GM12878 (cell line): ENCODE results near the gene ANXA2R. TPM values are rescaled to one million over a fixed set of nuclear protein-coding genes. Genes with fewer than 3 reads are reported as not detected.
A peak's percentile ranks its signal among the peaks of the same experiment; 100 is the strongest.

ENCODE experiments used
- ATAC-seq: fragments of 200-7000 bp; cut with Tn5 transposase; 3 replicates; pipeline ENCODE4 v1.9.1; 2020; ENCODE audit warnings: mild to moderate bottlenecking, moderate library complexity
- BruUV-seq: library from RNA; stranded (reverse); fragments of 400-500 nt; replicated peaks from 2 replicates; lab custom pipeline; 2021; lab: Mats Ljungman, UMichigan
- CTCF ChIA-PET: fragments of 300-600 bp; sonication (Branson Sonifier 250); formaldehyde crosslinking; extraction: SDS; loops from one replicate; lab custom pipeline; 2021; ENCODE audit warnings: inconsistent platforms; lab: Yijun Ruan, JAX
- POLR2A ChIA-PET: fragments of 350-600 bp; formaldehyde crosslinking; extraction: SDS; loops from one replicate; lab custom pipeline; 2021; ENCODE audit warnings: inconsistent platforms; lab: Charles Lee
- RAD21 ChIA-PET: fragments of 300-600 bp; sonication (Branson Sonifier 250); formaldehyde crosslinking; loops from one replicate; lab custom pipeline; 2023; ENCODE audit warnings: antibody characterized with exemption; ENCODE audit not compliant: unreplicated experiment; lab: Charles Lee
- SMC1A ChIA-PET: fragments of 300-600 bp; sonication (Branson Sonifier 250); formaldehyde crosslinking; loops from one replicate; lab custom pipeline; 2023; ENCODE audit not compliant: unreplicated experiment, uncharacterized antibody; lab: Charles Lee
- DNase-seq: peaks from one replicate; pipeline ENCODE4 v3.0.0-alpha.2; 2011; ENCODE audit warnings: low read depth, low spot score
- FAIRE-seq: peaks from 3 replicates; lab custom pipeline; 2011; peaks lifted over from hg19 to GRCh38; lab: Jason Lieb, UNC
- H2AFZ ChIP-seq: 2 replicates; pipeline ENCODE4 v1.6.0; 2011; ENCODE audit warnings: low read depth, low read length, control low read depth; ENCODE audit not compliant: control insufficient read depth
- H3K27ac ChIP-seq: 2 replicates; pipeline ENCODE4 v1.5.1; 2011; ENCODE audit warnings: control low read depth; ENCODE audit not compliant: control insufficient read depth, insufficient read depth
- H3K27me3 ChIP-seq, 2 experiments: replicated peaks in 1 of 2; 2 replicates each; pipeline versions ENCODE4 v1.6.0 to v1.6.1; 2011; ENCODE audit warnings: low read length in 1 of 2; ENCODE audit not compliant: control insufficient read depth in 2 of 2, insufficient read depth in 2 of 2
- H3K36me3 ChIP-seq, 2 experiments: 2 replicates each; pipeline ENCODE4 v1.5.1; 2011; ENCODE audit warnings: low read length in 1 of 2; ENCODE audit not compliant: control insufficient read depth in 2 of 2, insufficient read depth in 2 of 2
- H3K4me1 ChIP-seq: 2 replicates; pipeline ENCODE4 v1.6.1; 2011; ENCODE audit warnings: mild to moderate bottlenecking, low read length, moderate library complexity, mixed read lengths; ENCODE audit not compliant: control insufficient read depth, insufficient read depth
- H3K4me2 ChIP-seq: 2 replicates; pipeline ENCODE4 v1.6.0; 2011; ENCODE audit warnings: control low read depth; ENCODE audit not compliant: control insufficient read depth, insufficient read depth
- H3K4me3 ChIP-seq: fragments of 200-600 bp; sonication (generic); 2 replicates; pipeline ENCODE4 v1.5.1; 2016
- H3K79me2 ChIP-seq: 2 replicates; pipeline ENCODE4 v1.6.0; 2011; ENCODE audit warnings: low read length; ENCODE audit not compliant: control insufficient read depth, insufficient read depth
- H3K9ac ChIP-seq: 2 replicates; pipeline ENCODE4 v1.8.0; 2011; ENCODE audit warnings: low read length, control low read depth, mixed read lengths; ENCODE audit not compliant: control insufficient read depth, insufficient read depth
- H3K9me3 ChIP-seq: replicated peaks from 3 replicates; pipeline ENCODE4 v1.5.1; 2011; ENCODE audit warnings: mild to moderate bottlenecking, low read length; ENCODE audit not compliant: control insufficient read depth, insufficient read depth
- H4K20me1 ChIP-seq: 2 replicates; pipeline ENCODE4 v1.6.0; 2011; ENCODE audit not compliant: control insufficient read depth, insufficient read depth
- CHD2 ChIP-seq: IDR thresholded peaks from 2 replicates; pipeline ENCODE4 v1.6.1; 2011; ENCODE audit warnings: low read depth, low read length, improper control_type of control experiment, borderline replicate concordance
- IKZF2 ChIP-seq, 2 experiments: fragments of 450-650 bp; IDR thresholded peaks; 2 replicates each; pipeline ENCODE4 v1.6.1; 2017; ENCODE audit warnings: mild to moderate bottlenecking in 2 of 2, moderate library complexity in 2 of 2
- JUND ChIP-seq: IDR thresholded peaks from 2 replicates; pipeline ENCODE4 v1.6.1; 2012; ENCODE audit warnings: low read depth, mild to moderate bottlenecking, low read length, improper control_type of control experiment, moderate library complexity
- POLR2AphosphoS5 ChIP-seq: IDR thresholded peaks from 2 replicates; pipeline ENCODE4 v1.6.1; 2011; ENCODE audit warnings: mild to moderate bottlenecking, low read length, inconsistent platforms
- SPI1 ChIP-seq: IDR thresholded peaks from 2 replicates; pipeline ENCODE4 v1.6.1; 2011; ENCODE audit warnings: low read depth, mild to moderate bottlenecking, low read length, moderate library complexity, borderline replicate concordance; ENCODE audit not compliant: insufficient read depth
- ZNF384 ChIP-seq: IDR thresholded peaks from 2 replicates; pipeline ENCODE4 v1.6.1; 2012; ENCODE audit warnings: low read depth, mild to moderate bottlenecking, low read length, improper control_type of control experiment, borderline replicate concordance
- WGBS: methylation state at CpG from one replicate; pipeline ENCODE4 v1.1.6; 2016; ENCODE audit warnings: low lambda C conversion rate; ENCODE audit not compliant: insufficient replicate concordance, insufficient coverage; ENCODE audit errors: missing lambda C conversion rate; 5-methylcytosine and 5-hydroxymethylcytosine counted together
- in situ Hi-C: fragments of 300-500 bp; cut with MboI; formaldehyde crosslinking; loops from 9 replicates; pipeline ENCODE4 v1.14.3; 2018; ENCODE audit warnings: mixed read lengths
- intact Hi-C: fragments of 100-400 bp; cut with micrococcal nuclease; formaldehyde crosslinking; loops from one replicate; pipeline ENCODE4 v1.14.2; 2022; ENCODE audit not compliant: unreplicated experiment
- polyA plus RNA-seq, 11 experiments: library from polyadenylated mRNA; depleted of rRNA in 4 of 11; unstranded in 6 of 11; stranded (reverse) in 5 of 11; fragments of >200 nt; fragmentation: Nextera tagmentation in 4 of 11; fragmentation: Illumina TruSeq in 1 of 11; extraction: Ambion mirVana in 4 of 11; extraction: Trizol in 1 of 11; gene quantifications; 1 replicate in 1 of 11; 2 replicates in 10 of 11; pipeline versions ENCODE4 v1.2.1 to v1.2.3, GENCODE V29; 2011 to 2016; ENCODE audit warnings: inconsistent platforms in 2 of 11, missing spikeins in 2 of 11, low read depth in 1 of 11
- total RNA-seq, 4 experiments: library from RNA; depleted of rRNA in 3 of 4; stranded (reverse); fragments of >200 nt in 3 of 4; fragmentation: Illumina TruSeq in 1 of 4; extraction: Trizol in 1 of 4; gene quantifications; 2 replicates each; pipeline versions ENCODE4 v1.2.1 to v1.2.3, GENCODE V29; 2013 to 2021

The ANXA2R gene
- total and polyA plus RNA-seq, 10 of the 15 experiments (the other 5 are each of a cell fraction or from before 2014, with no cell fraction given), result 2.3 to 7.8 (median 4.4) TPM

DNA sequence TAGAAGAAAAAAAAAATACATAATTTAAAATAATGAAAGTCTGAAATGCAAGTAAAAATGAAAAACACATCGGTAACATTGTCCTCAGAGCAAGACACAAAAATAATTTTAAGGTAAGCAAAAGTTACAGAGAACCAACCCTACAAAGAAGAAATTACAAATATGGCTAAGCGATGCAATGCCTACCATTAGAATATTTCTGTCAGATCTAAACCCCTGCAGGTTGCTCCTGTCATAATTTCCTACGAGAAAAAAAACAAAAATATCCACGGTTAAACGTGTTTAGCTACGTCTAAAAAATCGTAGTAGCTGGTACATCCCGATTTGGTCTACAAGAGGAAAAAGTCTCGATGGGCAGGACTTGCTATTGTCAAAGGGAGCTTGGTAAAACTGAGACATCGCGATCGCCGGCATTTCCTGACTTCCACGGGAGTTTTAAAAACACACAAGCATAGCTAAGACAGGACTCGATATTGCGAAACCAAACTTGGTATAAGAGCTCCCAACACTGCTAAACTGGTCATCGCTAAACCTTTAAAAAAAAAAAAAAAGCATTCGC lies 1.1 kb upstream of the ANXA2R start:
- peak overlapping the region; percentile 68 for H3K9ac ChIP-seq
- H3K4me3 ChIP-seq, result peak overlapping the region; percentile 66
- no peaks in the 10 kb centered on the region for H3K36me3 ChIP-seq
- peak overlapping the region; percentile 95 for H3K4me2 ChIP-seq
- no peaks in the 10 kb centered on the region for H3K9me3 ChIP-seq
- in situ Hi-C loops, result loop anchor here (5.0 kb wide), 2 partner anchors 89 to 134 kb away; no protein-coding TSS in a partner anchor
- WGBS, result under 1% methylated on average over 18 of the region's 18 CpGs
- no peak for DNase-seq
- no peaks in the 10 kb centered on the region for H3K27me3 ChIP-seq
- H2AFZ ChIP-seq, result peak overlapping the region; percentile 77
- no peaks in the 10 kb centered on the region for H4K20me1 ChIP-seq
- ChIA-PET SMC1A (interaction anchor here (0.6 to 7.9 kb wide), 26 partner anchors 9 to 348 kb away, joined by 3 to 111 read pairs (median 4); partner anchors contain the start of genes HMGCS1 and ZNF131), RAD21 (interaction anchor here (0.6 to 3.2 kb wide), 30 partner anchors 11 to 1245 kb away, joined by 3 to 70 read pairs (median 4); partner anchors contain the start of genes HMGCS1, TMEM267 and ZNF131), POLR2A (interaction anchor here (0.7 to 2.7 kb wide), 12 partner anchors 11 to 1165 kb away, joined by 3 to 28 read pairs (median 6); partner anchors contain the start of gene HMGCS1), CTCF (interaction anchor here (0.6 to 3.8 kb wide), 31 partner anchors 9 to 470 kb away, joined by 3 to 70 read pairs (median 7); partner anchors contain the start of genes TMEM267 and ZNF131)
- H3K4me1 ChIP-seq, result peaks cover 20% of the 10 kb centered on the region
- TSS peak; percentile 71 for BruUV-seq
- intact Hi-C loops, result loop anchor here (2.0 kb wide), 1 partner anchor 64 kb away; no protein-coding TSS in a partner anchor
- ATAC-seq, result no peak
- H3K79me2 ChIP-seq, result no peaks in the 10 kb centered on the region
- peak overlapping the region; percentile 82 for H3K27ac ChIP-seq
- no peak for FAIRE-seq
- no peak for TF ChIP-seq IKZF2 (IDR thresholded peaks at IDR 0.05)
- TF ChIP-seq JUND, result no peak
- TF ChIP-seq SPI1, result no peak
- TF ChIP-seq POLR2AphosphoS5, result no peak
- TF ChIP-seq CHD2, result peak; percentile 85
- TF ChIP-seq ZNF384, result peak; percentile 61; the same call in 1 of the 2 replicates
